Measurements from ENCODE around the gene SAMM50.

DNA sequence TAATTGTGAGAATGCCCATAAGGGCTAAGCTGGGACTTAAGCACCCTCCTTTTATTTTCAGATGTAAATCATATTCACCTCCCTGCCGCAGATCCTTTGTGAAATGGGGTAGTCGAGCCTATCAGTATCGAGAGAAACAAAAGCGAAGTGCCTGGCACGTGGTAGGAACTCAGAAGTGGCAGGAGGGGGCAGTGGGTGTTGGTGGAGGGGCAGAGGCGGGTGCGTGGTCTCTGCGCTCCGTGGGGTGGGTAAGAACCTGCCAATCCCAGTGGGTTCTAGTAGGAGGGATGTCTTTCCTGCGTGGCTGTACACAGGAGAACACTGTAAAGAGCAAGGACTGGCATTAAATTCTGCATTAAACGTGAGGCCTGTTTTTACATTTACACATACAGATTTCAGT lies 47.1 kb downstream of the SAMM50 start:
- TF ChIP-seq, protein P1, sequence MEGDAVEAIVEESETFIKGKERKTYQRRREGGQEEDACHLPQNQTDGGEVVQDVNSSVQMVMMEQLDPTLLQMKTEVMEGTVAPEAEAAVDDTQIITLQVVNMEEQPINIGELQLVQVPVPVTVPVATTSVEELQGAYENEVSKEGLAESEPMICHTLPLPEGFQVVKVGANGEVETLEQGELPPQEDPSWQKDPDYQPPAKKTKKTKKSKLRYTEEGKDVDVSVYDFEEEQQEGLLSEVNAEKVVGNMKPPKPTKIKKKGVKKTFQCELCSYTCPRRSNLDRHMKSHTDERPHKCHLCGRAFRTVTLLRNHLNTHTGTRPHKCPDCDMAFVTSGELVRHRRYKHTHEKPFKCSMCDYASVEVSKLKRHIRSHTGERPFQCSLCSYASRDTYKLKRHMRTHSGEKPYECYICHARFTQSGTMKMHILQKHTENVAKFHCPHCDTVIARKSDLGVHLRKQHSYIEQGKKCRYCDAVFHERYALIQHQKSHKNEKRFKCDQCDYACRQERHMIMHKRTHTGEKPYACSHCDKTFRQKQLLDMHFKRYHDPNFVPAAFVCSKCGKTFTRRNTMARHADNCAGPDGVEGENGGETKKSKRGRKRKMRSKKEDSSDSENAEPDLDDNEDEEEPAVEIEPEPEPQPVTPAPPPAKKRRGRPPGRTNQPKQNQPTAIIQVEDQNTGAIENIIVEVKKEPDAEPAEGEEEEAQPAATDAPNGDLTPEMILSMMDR (IDR thresholded peaks at IDR 0.05; ENCODE audit: low read length), result no peak
- TF ChIP-seq EZH2 (optimal IDR thresholded peaks at IDR 0.05; ENCODE audit: low read depth, low read length) (no peak), EZH2phosphoT487 (IDR thresholded peaks at IDR 0.05; ENCODE audit: low read length) (no peak)
